ENCODE data around the gene SH3BP2.

GRCh38 chr4:2763511-2763967 is 29.3 kb upstream of the SH3BP2 start:
- no peak for TF ChIP-seq CTCF (IDR thresholded peaks at IDR 0.05; ENCODE audit: low read depth, low read length, poor library complexity, severe bottlenecking)
- TF ChIP-seq EZH2phosphoT487 (IDR thresholded peaks at IDR 0.05; ENCODE audit: borderline replicate concordance, low read length) = no peak

All from DOHH2 (cell line).